ENCODE measurements around the gene DPH2.

- TF ChIP-seq POLR2A (IDR thresholded peaks at IDR 0.05) (no peak), CTCF (IDR thresholded peaks at IDR 0.05) (no peak)
Observed at GRCh38 chr1:44020464-44020863, 50.7 kb downstream of the DPH2 start.

All from gastroesophageal sphincter (tissue), 3 donors.